Activated CD4-positive, alpha-beta T cell treated with anti-CD3 and anti-CD28 coated beads, Interleukin-10, Interleukin-2, amounts not matched to agents 100 ng/mL and 50 ng/mL, durations not matched to agents 16 hours and 8 hours (primary cell): ENCODE results near the gene PRKCG.

Experiments
- DNase-seq: peaks from one replicate; pipeline ENCODE4 v3.0.0-alpha.2; 2020

Gene PRKCG

GRCh38 chr19:53872762-53873161, 9.2 kb upstream of the PRKCG start:
- no peak for DNase-seq

GRCh38 chr19:53873773-53874605, 8.0 kb upstream of the PRKCG start:
- no peak for DNase-seq

- DNase-seq: no peak
Observed at GRCh38 chr19:53874606-53874990, 7.4 kb upstream of the PRKCG start.

- DNase-seq: no peak
Observed at GRCh38 chr19:53875602-53876325, 6.2 kb upstream of the PRKCG start.

- no peak for DNase-seq
Observed at GRCh38 chr19:53876651-53877224, 5.3 kb upstream of the PRKCG start.

GRCh38 chr19:53877361-53877766, 4.6 kb upstream of the PRKCG start:
- peak; percentile 27 for DNase-seq

- no peak for DNase-seq
Observed at GRCh38 chr19:53878776-53879139, 3.2 kb upstream of the PRKCG start.

- peak; percentile 86 for DNase-seq
Observed at GRCh38 chr19:53879140-53880081, 2.6 kb upstream of the PRKCG start.

GRCh38 chr19:53880711-53881481, 1.1 kb upstream of the PRKCG start:
- DNase-seq: no peak

- no peak for DNase-seq
Observed at GRCh38 chr19:53882391-53883050, 524 bp downstream of the PRKCG start.

- DNase-seq: no peak
Observed at GRCh38 chr19:53883231-53883661, 1.2 kb downstream of the PRKCG start.

- DNase-seq: no peak
Observed at GRCh38 chr19:53883741-53884140, 1.7 kb downstream of the PRKCG start.

- DNase-seq: no peak
Observed at GRCh38 chr19:53884256-53884655, 2.3 kb downstream of the PRKCG start.

GRCh38 chr19:53885036-53885435, 3.0 kb downstream of the PRKCG start:
- no peak for DNase-seq

- no peak for DNase-seq
Observed at GRCh38 chr19:53892301-53892980, 10.4 kb downstream of the PRKCG start.

- no peak for DNase-seq
Observed at GRCh38 chr19:53892981-53893325, 11.0 kb downstream of the PRKCG start.

- no peak for DNase-seq
Observed at GRCh38 chr19:53894707-53895106, 12.7 kb downstream of the PRKCG start.

GRCh38 chr19:53896682-53897081, 14.7 kb downstream of the PRKCG start:
- no peak for DNase-seq

- no peak for DNase-seq
Observed at GRCh38 chr19:53897459-53897858, 15.5 kb downstream of the PRKCG start.

GRCh38 chr19:53898166-53898565, 16.2 kb downstream of the PRKCG start:
- DNase-seq: no peak
